SK-N-SH (cell line): ENCODE results near the gene OR6B3.

Experiments
- GABPA ChIP-seq: IDR thresholded peaks from 2 replicates; pipeline ENCODE4 v1.4.0; 2012; ENCODE audit warnings: low read depth, mild to moderate bottlenecking
- SIN3A ChIP-seq: IDR thresholded peaks from 2 replicates; pipeline ENCODE4 v1.6.1; 2012; ENCODE audit warnings: low read depth, mild to moderate bottlenecking, low read length, moderate library complexity, borderline replicate concordance
- SMC3 ChIP-seq: IDR thresholded peaks from 2 replicates; pipeline ENCODE4 v1.6.1; 2012; ENCODE audit warnings: low read depth, low read length, improper control_type of control experiment
- TF ChIP-seq, protein P1 (sequence below): fragments of 200-600 bp; sonication (generic); IDR thresholded peaks from 2 replicates; pipeline ENCODE4 v1.6.1; 2017; ENCODE audit warnings: antibody characterized with exemption, mild to moderate bottlenecking, moderate library complexity
- TF ChIP-seq, protein P2 (sequence below): IDR thresholded peaks from 2 replicates; pipeline ENCODE4 v1.4.0; 2012; ENCODE audit warnings: low read depth

DNA sequence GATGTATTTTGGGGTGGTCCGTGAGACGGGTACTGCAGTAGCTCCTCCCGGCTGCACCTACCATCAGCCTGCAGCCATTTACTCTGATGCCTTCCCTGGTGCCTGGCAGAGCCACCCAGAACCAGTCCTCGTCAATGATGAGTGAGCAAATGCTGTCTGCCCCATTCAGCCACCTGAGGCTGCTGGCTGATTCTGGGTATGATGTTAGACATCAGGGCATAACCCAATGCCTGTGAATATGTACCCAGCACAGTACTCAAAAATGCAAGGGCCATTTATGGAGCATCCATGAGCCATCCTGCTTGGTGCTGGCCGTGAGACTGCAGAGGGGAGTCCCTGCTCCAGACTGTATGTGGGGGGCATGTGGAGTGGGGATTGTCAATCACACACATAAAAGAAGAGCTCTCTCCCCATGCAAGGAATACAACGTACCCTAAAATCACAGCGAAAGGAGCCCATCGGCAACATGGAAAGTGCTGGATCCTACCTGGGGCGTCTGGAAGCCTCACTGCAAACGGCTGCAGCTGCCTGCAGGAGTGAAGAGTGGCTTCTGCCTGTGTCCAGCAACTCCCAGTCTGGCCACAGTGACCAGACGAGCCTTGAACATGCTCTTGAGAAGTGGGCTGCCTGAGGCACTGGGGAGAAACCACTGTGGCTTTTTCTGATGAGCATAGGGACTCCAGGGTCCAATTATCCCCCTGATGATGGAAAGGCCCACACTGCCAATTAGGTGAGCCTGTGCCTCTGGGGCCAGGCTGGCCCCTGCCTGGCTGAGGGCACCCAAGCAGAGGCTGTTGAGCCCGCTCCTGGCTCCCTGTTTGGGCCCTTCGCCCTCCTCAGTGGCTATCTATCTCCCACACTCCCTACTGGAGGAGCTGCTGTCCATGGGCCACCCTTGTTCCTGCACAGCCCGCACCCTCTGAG is 20.7 kb downstream of the OR6B3 start:
- TF ChIP-seq SMC3 (no peak), SIN3A (no peak), GABPA (no peak)
- TF ChIP-seq, protein P1, sequence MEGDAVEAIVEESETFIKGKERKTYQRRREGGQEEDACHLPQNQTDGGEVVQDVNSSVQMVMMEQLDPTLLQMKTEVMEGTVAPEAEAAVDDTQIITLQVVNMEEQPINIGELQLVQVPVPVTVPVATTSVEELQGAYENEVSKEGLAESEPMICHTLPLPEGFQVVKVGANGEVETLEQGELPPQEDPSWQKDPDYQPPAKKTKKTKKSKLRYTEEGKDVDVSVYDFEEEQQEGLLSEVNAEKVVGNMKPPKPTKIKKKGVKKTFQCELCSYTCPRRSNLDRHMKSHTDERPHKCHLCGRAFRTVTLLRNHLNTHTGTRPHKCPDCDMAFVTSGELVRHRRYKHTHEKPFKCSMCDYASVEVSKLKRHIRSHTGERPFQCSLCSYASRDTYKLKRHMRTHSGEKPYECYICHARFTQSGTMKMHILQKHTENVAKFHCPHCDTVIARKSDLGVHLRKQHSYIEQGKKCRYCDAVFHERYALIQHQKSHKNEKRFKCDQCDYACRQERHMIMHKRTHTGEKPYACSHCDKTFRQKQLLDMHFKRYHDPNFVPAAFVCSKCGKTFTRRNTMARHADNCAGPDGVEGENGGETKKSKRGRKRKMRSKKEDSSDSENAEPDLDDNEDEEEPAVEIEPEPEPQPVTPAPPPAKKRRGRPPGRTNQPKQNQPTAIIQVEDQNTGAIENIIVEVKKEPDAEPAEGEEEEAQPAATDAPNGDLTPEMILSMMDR = no peak
- TF ChIP-seq, protein P2, sequence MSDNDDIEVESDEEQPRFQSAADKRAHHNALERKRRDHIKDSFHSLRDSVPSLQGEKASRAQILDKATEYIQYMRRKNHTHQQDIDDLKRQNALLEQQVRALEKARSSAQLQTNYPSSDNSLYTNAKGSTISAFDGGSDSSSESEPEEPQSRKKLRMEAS = no peak
